Stimulated activated memory B cell treated with anti-CD40 and anti-IgM and Interleukin-4, amounts not matched to agents 10 μg/mL and 1 μg/mL and 100 μg/mL, for 72 hours (primary cell): Measurements from ENCODE around the gene MIOS.

Experiments used
- ATAC-seq: fragments of 150-1000 bp; cut with Tn5 transposase; 2 replicates; pipeline ENCODE4 v1.10.0; 2021
- H3K27ac Mint-ChIP-seq: one replicate; pipeline ENCODE4 v1.8.0; 2022; ENCODE audit warnings: mild to moderate bottlenecking, mixed read lengths
- H3K27me3 Mint-ChIP-seq: one replicate; pipeline ENCODE4 v1.8.0; 2022; ENCODE audit warnings: mixed read lengths
- H3K36me3 Mint-ChIP-seq: one replicate; pipeline ENCODE4 v1.8.0; 2022; ENCODE audit warnings: mixed read lengths
- H3K4me1 Mint-ChIP-seq: one replicate; pipeline ENCODE4 v1.8.0; 2022; ENCODE audit warnings: mixed read lengths
- H3K4me3 Mint-ChIP-seq: one replicate; pipeline ENCODE4 v1.8.0; 2022; ENCODE audit warnings: mild to moderate bottlenecking, moderate library complexity, mixed read lengths
- H3K9me3 Mint-ChIP-seq: one replicate; pipeline ENCODE4 v1.8.0; 2022; ENCODE audit warnings: mixed read lengths

The MIOS gene

GRCh38 chr7:7566651-7567611 lies at the start of gene MIOS:
MIOS (plus strand) TSS chr7:7566884; CDS start chr7:7572476, 5,592 bp downstream.
- Mint-ChIP-seq H3K4me1 (peaks cover 33% of the 10 kb centered on the region), H3K36me3 (peaks cover 12% of the 10 kb centered on the region), H3K27ac (no peak within 1 kb of the TSS), H3K4me3 (peak within 1 kb of the TSS; percentile 82), H3K9me3 (no peaks in the 10 kb centered on the region), H3K27me3 (no peaks in the 10 kb centered on the region)
- ATAC-seq = peak; percentile 93

- Mint-ChIP-seq H3K36me3 (no peaks in the 10 kb centered on the region), H3K4me3 (no peak overlapping the region), H3K4me1 (no peaks in the 10 kb centered on the region), H3K9me3 (no peaks in the 10 kb centered on the region), H3K27me3 (no peaks in the 10 kb centered on the region), H3K27ac (no peak overlapping the region)
- ATAC-seq = no peak
Measured at GRCh38 chr7:7517754-7518153, 48.9 kb upstream of the MIOS start.

DNA sequence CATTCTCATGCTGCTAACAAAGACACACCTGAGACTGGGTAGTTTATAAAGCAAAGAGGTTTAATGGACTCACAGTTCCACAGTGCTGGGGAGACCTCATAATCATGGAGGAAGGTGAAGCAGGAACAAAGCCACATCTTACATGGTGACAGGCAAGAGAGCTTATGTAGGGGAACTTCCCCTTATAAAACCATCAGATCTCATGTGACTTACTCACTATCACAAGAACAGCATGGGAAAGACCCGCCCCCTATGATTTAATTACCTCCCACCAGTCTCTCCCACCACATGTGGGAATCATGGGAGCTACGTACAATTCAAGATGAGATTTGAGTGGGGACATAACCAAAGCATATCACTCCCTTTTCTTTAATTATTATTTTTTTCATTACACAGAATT lies 47.6 kb upstream of the MIOS start:
- H3K9me3 Mint-ChIP-seq = no peaks in the 10 kb centered on the region
- no peaks in the 10 kb centered on the region for H3K27me3 Mint-ChIP-seq
- no peaks in the 10 kb centered on the region for H3K36me3 Mint-ChIP-seq
- H3K4me3 Mint-ChIP-seq = no peak overlapping the region
- H3K4me1 Mint-ChIP-seq = no peaks in the 10 kb centered on the region
- H3K27ac Mint-ChIP-seq = no peak overlapping the region
- no peak for ATAC-seq

DNA sequence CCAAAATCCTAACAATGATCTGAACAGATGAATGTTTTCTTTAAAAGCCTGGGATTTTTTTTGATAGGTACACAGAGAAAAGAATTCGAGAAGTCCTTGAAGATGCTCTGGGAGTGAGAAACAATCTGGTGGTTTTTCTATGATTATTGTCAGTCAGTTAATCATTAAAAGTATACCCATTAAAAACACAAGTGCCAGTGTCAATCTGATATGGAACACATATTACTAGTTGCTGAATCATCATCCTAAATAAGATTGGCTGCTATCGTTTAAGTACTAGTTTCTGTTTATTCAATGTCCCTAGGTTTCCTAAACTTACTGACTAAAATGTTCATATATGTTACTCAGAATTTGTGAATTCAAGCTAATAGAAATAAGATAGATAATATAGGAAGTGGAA lies 47.2 kb upstream of the MIOS start:
- Mint-ChIP-seq H3K36me3 (no peaks in the 10 kb centered on the region), H3K4me3 (no peak overlapping the region), H3K27me3 (no peaks in the 10 kb centered on the region), H3K4me1 (no peaks in the 10 kb centered on the region), H3K9me3 (no peaks in the 10 kb centered on the region), H3K27ac (no peak overlapping the region)
- ATAC-seq = no peak

GRCh38 chr7:7521259-7521658 lies 45.4 kb upstream of the MIOS start:
- no peaks in the 10 kb centered on the region for H3K36me3 Mint-ChIP-seq

GRCh38 chr7:7522421-7522820 lies 44.3 kb upstream of the MIOS start:
- Mint-ChIP-seq H3K9me3 (no peaks in the 10 kb centered on the region), H3K27ac (no peak overlapping the region), H3K4me1 (no peaks in the 10 kb centered on the region), H3K36me3 (no peaks in the 10 kb centered on the region), H3K27me3 (no peaks in the 10 kb centered on the region), H3K4me3 (no peak overlapping the region)
- no peak for ATAC-seq

More at GRCh38 chr7:7521259-7521658, 45.4 kb upstream of the MIOS start:
- Mint-ChIP-seq H3K9me3 (no peaks in the 10 kb centered on the region), H3K4me1 (no peaks in the 10 kb centered on the region), H3K4me3 (no peak overlapping the region), H3K27me3 (no peaks in the 10 kb centered on the region), H3K27ac (no peak overlapping the region)
- no peak for ATAC-seq

DNA sequence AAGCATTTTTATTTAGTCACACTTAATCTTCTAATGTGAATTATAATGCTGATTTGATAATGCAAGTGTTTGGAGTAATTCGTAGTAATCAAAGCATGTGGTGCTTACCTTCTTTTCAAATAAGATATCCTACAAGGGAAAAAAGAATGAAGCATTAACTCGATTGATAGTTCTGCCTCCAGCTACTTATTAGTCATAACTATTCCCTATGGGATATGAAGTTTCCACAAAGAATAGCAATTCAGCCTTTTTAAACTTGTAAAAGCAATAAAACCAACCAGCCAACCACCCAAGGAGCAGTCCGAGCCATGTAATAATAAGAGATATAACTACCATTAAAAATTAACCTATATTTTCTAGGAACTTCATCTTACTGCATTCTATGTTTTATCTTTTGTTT lies 42.6 kb upstream of the MIOS start:
- Mint-ChIP-seq H3K9me3 (no peaks in the 10 kb centered on the region), H3K4me3 (no peak overlapping the region), H3K27ac (no peak overlapping the region), H3K36me3 (no peaks in the 10 kb centered on the region), H3K4me1 (no peaks in the 10 kb centered on the region), H3K27me3 (no peaks in the 10 kb centered on the region)
- ATAC-seq = no peak

DNA sequence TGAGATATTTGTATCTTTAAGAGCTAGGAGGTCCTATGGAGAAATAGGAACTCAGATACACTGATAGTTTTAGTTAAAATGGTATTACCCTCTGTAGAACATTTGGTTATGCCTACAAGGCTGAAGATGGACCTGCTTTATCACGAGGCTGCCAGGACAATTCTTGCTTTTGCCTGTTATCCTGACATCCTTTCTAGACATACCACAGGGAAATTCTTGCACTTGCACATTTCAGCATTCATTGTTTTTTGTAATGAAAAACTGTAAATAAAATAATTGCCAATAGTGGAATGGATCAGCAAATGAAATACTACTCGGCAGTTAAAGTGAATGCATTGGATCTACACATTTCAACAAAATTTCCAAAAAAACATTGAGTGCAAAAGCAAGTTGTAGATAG lies 40.7 kb upstream of the MIOS start:
- Mint-ChIP-seq H3K9me3 (no peaks in the 10 kb centered on the region), H3K27ac (no peak overlapping the region), H3K4me1 (no peaks in the 10 kb centered on the region), H3K4me3 (no peak overlapping the region), H3K36me3 (no peaks in the 10 kb centered on the region), H3K27me3 (no peaks in the 10 kb centered on the region)
- ATAC-seq = no peak

GRCh38 chr7:7527047-7527446 lies 39.6 kb upstream of the MIOS start:
- Mint-ChIP-seq H3K4me1 (no peaks in the 10 kb centered on the region), H3K36me3 (no peaks in the 10 kb centered on the region), H3K27me3 (no peaks in the 10 kb centered on the region), H3K4me3 (no peak overlapping the region), H3K27ac (no peak overlapping the region), H3K9me3 (no peaks in the 10 kb centered on the region)
- ATAC-seq = no peak

GRCh38 chr7:7529328-7529727 lies 37.4 kb upstream of the MIOS start:
- Mint-ChIP-seq H3K9me3 (no peaks in the 10 kb centered on the region), H3K4me3 (no peak overlapping the region), H3K36me3 (no peaks in the 10 kb centered on the region), H3K27ac (no peak overlapping the region), H3K27me3 (no peaks in the 10 kb centered on the region), H3K4me1 (no peaks in the 10 kb centered on the region)
- ATAC-seq = no peak

DNA sequence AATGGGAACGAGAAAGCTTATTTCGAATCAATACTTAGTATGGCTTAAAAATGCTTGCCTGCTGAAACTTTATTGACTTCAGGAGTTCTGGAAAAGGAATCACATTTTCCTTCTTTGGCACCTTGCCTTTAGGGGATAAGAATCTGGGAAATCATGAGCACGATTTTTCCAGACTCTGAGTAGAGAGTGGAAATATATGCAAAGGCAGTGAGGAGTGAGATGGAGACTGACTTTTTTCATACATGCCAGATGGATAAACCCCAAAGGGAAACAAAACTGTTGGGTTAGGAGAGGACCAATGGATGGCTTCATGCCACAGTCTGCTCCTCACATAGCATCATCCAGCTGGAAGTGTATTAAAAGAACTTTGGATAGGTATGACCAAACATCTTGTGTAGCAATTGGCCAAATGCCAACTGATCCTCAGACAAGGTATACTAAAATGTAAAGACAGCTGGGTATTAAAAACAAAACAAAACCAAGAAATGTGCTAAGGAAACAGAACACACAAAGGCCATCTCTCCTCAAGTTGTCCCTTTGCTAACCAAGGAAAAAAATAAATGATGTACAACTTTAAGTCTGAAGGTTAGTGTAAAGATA lies 32.8 kb upstream of the MIOS start:
- Mint-ChIP-seq H3K36me3 (no peaks in the 10 kb centered on the region), H3K4me3 (no peak overlapping the region), H3K9me3 (no peaks in the 10 kb centered on the region), H3K27me3 (no peaks in the 10 kb centered on the region), H3K27ac (no peak overlapping the region), H3K4me1 (no peaks in the 10 kb centered on the region)
- no peak for ATAC-seq

- Mint-ChIP-seq H3K9me3 (no peaks in the 10 kb centered on the region), H3K27ac (no peak within 1 kb of the TSS), H3K36me3 (no peaks in the 10 kb centered on the region), H3K27me3 (no peaks in the 10 kb centered on the region), H3K4me3 (no peak within 1 kb of the TSS), H3K4me1 (no peaks in the 10 kb centered on the region)
- ATAC-seq = no peak
Measured at GRCh38 chr7:7535691-7536090, 31.0 kb upstream of the MIOS start, which contains the start of gene COL28A1. COL28A1 (minus strand) TSS chr7:7535873; CDS start chr7:7532875, 2,998 bp downstream.

DNA sequence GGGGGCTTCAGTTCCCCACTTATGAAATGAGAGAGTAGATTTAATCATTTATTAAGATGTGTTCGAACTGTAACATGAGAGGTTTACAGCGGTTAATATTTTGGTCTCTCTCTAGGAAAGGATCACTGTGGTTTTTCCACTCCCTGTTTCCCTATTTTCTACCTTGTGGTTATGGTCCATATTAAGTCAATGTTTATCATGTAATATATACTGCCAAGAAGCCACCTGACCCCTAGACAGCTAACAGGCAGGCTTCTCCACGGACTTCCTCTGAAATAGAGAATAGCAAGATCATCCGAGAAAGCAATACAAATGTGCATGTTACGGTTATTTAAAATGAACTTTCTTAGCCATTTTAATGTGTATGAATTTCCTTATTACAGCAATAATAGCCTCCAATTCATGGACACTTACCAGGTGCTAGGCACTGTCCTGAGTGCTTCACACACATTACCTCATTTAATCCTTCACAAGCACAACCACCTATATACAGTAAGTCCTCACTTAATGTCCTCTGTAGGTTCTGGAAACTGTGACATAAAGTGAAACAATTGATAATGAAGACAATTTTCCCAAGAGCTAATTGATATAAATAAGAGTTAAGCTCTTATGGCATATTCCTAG lies 30.2 kb upstream of the MIOS start:
- H3K27me3 Mint-ChIP-seq = no peaks in the 10 kb centered on the region
- H3K4me1 Mint-ChIP-seq = no peaks in the 10 kb centered on the region
- H3K4me3 Mint-ChIP-seq = no peak overlapping the region
- no peak for ATAC-seq
- H3K9me3 Mint-ChIP-seq = no peaks in the 10 kb centered on the region
- H3K36me3 Mint-ChIP-seq = no peaks in the 10 kb centered on the region
- H3K27ac Mint-ChIP-seq = no peak overlapping the region

DNA sequence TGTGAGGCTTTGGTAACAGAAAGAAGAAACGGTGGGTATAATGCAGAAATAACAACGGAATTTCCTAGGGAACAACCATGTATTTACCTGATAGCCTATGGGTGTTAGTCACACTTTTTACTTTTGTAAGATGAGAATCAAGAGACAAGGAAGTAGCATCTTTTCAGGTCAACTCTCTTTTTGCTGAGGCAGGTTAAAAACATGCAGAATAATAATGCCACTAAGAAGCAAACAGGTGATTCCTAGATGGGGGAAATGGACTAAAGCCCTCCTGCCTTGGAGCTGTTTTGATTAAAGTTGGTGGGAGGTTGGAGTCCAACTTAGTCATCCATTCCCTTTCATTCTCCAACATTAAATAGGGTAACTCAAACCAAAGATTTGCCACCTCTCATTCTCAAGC lies 29.0 kb upstream of the MIOS start:
- no peak for ATAC-seq
- H3K9me3 Mint-ChIP-seq = no peaks in the 10 kb centered on the region

GRCh38 chr7:7539152-7539551 lies 27.5 kb upstream of the MIOS start:
- Mint-ChIP-seq H3K36me3 (no peaks in the 10 kb centered on the region), H3K4me1 (no peaks in the 10 kb centered on the region), H3K4me3 (no peak overlapping the region), H3K27me3 (no peaks in the 10 kb centered on the region), H3K27ac (no peak overlapping the region), H3K9me3 (no peaks in the 10 kb centered on the region)
- no peak for ATAC-seq

More for the DNA sequence above, 29.0 kb upstream of the MIOS start:
- H3K4me1 Mint-ChIP-seq = no peaks in the 10 kb centered on the region
- no peaks in the 10 kb centered on the region for H3K27me3 Mint-ChIP-seq
- H3K36me3 Mint-ChIP-seq = no peaks in the 10 kb centered on the region
- H3K27ac Mint-ChIP-seq = no peak overlapping the region
- no peak overlapping the region for H3K4me3 Mint-ChIP-seq
